Non-pigmented ciliary epithelial cell (primary cell): ENCODE results near the gene SLC38A10.

ENCODE experiments used
- DNase-seq: peaks from one replicate; pipeline ENCODE4 v3.0.0-alpha.2; 2010; ENCODE audit warnings: low read depth

SLC38A10 gene

GRCh38 chr17:81330884-81331245 is 35.8 kb upstream of the SLC38A10 start:
- DNase-seq, result no peak

DNA sequence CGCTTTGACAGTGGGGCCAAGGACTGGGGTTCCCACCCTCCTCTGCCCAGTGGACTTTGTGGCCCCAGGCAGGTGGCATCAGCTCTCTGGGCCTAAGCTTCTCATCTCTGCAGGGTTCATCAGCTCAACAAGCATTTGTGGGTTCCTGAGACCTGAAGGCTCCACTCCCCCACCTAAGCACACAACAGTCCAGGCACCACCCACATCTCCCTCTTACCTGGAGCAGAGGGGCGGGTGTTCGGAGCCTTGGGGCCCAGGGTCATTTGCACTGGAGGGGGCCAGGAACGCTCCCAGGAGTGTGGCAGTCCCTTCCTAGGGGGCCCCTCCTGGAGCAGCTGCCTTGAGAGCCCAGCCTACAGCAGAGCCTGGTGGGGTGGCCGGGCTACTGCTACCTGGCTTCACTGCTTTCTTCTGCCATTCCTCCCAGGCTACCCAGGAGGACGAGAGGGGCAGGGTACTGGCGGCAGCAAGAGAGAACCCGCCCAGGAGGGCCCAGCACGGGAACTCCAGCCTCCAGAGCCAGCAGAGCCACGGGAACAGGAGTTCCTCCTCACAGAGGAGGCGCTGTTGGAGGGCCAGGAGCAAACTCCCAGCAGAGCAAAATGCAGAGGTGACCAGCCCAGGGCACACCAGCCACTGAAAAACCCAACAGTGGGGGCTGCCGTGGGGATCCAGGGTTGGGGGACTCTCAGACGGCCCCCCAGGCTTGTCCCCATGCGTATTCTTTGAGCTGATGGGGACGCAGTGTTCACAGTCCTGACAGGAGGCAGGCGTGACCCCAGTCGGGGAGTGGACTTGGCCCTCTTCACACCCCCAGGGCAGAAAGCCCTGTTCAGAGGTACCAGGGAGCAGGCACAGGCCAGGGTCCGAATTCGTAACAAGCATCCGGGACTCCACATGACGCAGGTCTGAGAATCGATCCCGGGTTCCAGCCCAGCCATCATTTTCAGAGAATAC is 35.1 kb upstream of the SLC38A10 start:
- DNase-seq, result no peak

GRCh38 chr17:81328978-81329926 is 34.1 kb upstream of the SLC38A10 start:
- no peak for DNase-seq

DNA sequence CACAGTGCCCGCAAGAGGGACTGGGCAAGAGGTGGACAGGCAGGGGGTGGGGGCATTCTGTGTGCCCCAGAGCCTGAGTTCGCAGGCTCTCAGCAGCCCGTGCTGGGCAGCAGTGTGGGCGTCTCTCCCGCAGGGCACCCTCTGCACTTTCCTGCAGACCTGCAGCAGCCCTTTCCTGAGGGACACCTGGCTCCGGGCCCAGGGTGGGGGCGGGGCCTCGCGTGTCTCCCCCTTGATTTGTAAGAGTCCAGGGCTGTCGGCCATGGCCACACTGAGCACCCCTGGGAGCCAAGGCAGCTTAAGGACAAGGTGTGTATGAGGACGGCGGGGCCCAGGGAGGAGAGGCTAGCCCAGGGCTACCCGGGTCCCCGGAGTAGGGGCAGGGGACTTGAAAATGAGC is 33.4 kb upstream of the SLC38A10 start:
- DNase-seq, result no peak

GRCh38 chr17:81325714-81326358 is 30.7 kb upstream of the SLC38A10 start:
- DNase-seq, result no peak

- DNase-seq, result no peak
Observed at GRCh38 chr17:81324851-81325713, 30.0 kb upstream of the SLC38A10 start.

DNA sequence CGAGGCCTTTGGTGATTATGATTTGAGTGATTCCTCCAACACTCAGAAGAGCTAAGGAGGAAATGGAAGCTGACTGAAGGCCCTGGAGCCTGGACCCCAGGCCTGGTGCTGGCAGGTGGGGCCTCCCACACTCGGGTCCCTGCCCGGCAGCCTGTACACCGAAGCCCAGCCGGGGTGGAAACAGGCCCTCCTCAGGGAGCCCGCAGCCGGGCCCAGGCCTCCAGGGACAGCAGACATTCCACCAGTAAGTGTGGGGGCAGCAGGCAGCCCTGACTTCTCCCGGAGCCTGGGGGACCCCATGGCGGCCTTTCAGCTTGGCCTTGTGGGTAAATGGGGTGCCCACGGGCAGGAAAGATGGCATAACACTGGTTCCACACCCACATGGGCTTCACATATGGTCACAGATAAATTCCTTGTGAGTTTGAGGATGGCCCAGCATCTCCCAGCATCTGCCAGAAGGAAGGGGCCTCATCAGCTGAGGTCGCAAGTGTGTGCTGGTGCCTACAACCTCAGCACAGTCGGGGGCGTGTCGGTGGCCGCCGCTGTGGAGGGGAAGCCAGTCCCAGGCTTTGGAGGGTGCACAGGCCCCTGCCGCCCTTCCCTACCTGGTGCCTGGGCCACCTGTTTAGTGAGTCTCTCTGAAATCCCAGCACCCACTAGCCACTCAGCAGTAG is 29.2 kb upstream of the SLC38A10 start:
- no peak for DNase-seq

DNA sequence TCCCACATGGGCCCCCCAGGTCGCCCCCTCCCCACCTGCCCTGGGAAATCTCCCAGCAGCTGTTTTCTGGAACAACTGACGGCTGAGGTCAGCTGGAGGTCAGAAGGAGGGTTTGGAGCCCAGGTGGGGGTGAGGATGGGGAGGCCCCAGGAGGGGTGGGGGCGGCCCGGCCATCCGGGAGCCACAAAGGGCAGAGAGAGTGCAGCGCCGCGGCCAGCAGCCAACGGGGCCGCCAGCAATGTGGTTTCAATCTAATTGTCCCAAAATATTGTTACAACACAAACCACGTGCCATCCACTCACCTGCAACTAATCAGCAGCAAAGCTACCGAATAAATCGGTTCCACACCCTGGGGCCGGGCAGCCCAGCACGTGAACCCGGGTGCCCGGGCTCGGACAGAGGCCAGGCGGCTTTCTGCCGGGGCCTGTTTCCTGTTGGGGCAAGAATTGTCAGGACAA is 28.3 kb upstream of the SLC38A10 start:
- no peak for DNase-seq

DNA sequence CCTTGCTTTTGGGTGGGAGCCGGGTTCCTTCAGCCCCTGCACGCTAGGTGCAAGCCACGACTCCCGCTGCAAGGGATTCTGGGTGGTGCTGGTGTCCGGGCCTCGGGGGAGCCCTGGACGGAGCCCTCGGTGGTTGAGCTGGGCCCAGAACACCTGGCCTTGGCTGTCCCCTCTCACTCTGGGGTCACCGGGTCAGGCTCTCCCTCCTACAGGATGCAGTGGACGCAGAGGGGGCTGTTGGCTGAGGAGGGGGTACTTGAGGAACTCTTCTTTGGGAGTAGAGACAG is 27.9 kb upstream of the SLC38A10 start:
- DNase-seq, result no peak

GRCh38 chr17:81322271-81323082 is 27.4 kb upstream of the SLC38A10 start:
- no peak for DNase-seq

- DNase-seq, result no peak
Observed at GRCh38 chr17:81317961-81318605, 23.0 kb upstream of the SLC38A10 start.

GRCh38 chr17:81317530-81317821 is 22.4 kb upstream of the SLC38A10 start:
- DNase-seq, result no peak

DNA sequence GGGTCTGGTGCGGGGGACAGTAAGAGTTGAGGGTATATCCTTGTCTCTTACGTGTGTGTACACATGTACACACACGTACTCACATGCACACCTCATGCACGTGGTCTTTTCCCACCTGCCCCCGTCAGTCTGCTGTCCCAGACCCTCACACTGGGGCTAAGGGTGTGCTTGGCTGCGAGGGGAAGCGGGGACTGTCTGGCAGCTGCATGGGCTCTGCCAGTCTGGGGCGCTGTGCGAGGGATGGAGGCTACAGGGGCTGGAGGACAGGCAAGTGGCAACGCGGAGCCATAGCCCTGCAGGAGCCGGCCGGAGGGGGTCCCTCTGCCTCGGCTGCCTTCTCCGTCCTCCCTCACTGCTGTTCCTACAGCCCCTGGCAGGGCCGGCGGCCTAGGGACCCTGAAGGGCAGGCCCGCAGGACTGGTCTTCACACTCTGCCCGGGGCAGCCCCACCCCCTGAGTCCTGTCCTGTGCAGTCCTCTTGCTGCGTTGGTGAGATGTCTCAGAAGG is 20.8 kb upstream of the SLC38A10 start:
- DNase-seq, result no peak

DNA sequence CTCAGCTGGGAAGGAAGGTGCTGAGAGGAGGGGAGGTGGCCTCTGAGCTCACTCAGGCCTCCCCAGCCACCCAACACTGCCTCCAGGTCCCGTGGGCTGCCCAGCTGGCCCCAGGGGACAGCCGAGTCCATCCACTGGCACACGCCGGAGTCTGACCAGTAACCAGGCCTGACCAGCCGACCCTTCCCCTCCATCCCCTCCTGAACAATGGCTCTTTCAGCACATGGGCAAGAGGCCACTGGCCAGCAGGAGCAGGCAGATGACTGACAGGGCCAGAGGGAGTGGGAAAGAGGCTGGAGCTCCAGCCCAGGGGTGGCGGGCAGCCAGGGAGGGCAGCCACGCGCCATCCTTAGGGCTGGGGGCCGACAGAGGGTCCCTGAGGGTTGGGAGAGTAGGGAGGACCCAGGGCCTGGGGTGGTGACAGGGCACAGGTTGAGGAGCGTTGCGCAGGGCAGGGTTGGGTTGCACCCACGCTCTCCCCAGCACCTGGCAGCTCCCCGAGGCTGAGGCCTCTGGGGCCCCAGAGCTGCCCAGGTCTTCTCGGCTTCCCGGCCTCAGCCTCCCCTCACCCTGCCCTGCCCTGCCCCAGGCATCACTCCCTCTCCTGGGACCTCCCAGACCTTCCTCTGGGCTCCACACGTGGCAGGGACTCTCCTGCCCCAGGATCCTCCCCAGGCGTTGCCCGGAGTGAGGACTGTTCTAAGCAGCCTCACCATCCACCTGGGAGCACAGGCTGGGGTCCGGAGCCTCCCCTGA is 20.2 kb upstream of the SLC38A10 start:
- no peak for DNase-seq

GRCh38 chr17:81314398-81315081 is 19.4 kb upstream of the SLC38A10 start:
- no peak for DNase-seq

DNA sequence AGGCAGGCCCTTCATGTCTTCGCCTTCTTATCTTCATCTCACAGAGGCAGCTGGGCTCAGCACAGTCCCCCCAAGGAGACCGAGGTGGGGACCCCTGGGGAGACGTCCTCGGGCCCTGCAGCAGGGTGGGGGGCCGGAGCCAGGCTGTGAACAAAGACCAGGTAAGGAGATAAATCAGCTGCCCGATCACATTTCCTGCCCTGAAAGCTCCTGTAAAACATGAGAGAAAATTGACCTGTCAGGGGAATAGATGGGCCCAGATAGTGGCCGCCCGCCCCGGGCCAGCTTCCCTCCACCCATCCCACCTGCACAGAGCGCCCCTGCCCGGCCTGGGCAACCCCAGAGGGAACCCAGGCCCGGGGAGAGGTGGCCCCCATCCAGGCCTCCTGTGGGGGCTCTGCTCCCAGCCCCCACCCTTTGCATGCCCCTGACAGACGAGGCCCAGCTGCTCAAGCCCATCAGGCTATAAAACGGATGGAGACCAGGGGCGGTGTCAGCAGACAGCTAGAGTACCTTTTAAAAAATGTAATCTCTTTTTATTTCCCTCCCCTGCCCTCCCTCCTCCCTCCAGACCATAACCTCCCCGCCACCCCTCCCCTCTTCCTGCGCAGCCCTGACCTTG is 18.8 kb upstream of the SLC38A10 start:
- no peak for DNase-seq

DNA sequence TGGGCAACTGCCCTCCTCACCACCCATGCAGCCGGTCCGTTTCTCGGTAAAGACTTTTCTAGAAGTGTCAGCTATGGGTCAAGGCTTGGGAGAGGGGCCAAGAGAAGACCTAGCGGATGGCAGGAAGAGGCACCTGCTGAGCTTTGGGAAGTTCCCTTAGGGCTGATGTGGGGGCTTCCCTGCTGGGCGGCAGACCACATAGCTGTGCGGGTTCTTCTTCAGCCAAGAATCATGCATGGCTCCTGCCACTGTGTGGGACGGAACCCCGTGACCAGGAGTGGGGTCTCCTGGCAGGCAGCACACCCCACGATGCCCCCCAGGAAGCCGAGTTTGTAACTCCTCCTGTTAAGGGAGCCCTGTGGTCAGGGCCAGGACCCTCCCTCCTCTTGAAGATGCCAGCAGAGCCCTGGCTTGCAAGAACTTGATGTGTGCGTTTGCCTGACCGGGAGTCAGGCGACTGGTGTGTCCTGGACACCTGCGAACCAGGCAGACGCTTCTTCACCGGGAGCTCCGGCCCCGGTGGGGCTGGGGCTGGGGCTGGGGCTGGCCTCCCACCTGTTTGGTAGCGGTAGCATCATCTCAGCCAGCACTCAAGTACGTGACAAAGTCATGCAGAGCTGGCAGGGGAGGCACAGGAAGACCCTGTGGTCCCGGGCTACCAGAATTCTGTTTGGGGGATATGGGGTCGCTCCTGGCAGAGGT is 17.7 kb upstream of the SLC38A10 start:
- no peak for DNase-seq
